Mesenchymal stem cell (in vitro differentiated cells and primary cell): ENCODE measurements around the gene SLC1A2.

Experiments used
- DNase-seq: peaks from one replicate; pipeline ENCODE4 v3.0.0-alpha.2; 2013
- H2AFZ ChIP-seq: one replicate; pipeline ENCODE4 v1.6.1; 2013; ENCODE audit warnings: low read depth, mild to moderate bottlenecking, control low read depth, inconsistent platforms, low read length, moderate library complexity
- H2AK5ac ChIP-seq: 2 replicates; pipeline ENCODE4 v1.6.1; 2013; ENCODE audit warnings: low read length, moderate library complexity, mild to moderate bottlenecking, inconsistent platforms; ENCODE audit not compliant: severe bottlenecking
- H2BK120ac ChIP-seq: one replicate; pipeline ENCODE4 v1.6.1; 2013; ENCODE audit warnings: low read depth, mild to moderate bottlenecking, inconsistent platforms, low read length, moderate library complexity
- H2BK12ac ChIP-seq, 2 experiments: one replicate each; pipeline ENCODE4 v1.6.1; 2013; ENCODE audit warnings: inconsistent platforms in 2 of 2, low read length in 2 of 2, mild to moderate bottlenecking in 2 of 2, moderate library complexity in 2 of 2, control low read depth in 1 of 2
- H2BK15ac ChIP-seq: one replicate; pipeline ENCODE4 v1.6.1; 2013; ENCODE audit warnings: mild to moderate bottlenecking, low read depth, inconsistent platforms; ENCODE audit not compliant: poor library complexity, severe bottlenecking
- H2BK5ac ChIP-seq: 2 replicates; pipeline ENCODE4 v1.6.1; 2013; ENCODE audit warnings: low read depth, mild to moderate bottlenecking, low read length, control low read depth, inconsistent platforms; ENCODE audit not compliant: poor library complexity, severe bottlenecking
- H3K14ac ChIP-seq, 2 experiments: one replicate each; pipeline ENCODE4 v1.6.1; 2013; ENCODE audit warnings: inconsistent platforms in 2 of 2, low read length in 2 of 2, control low read depth in 1 of 2, mild to moderate bottlenecking in 1 of 2, moderate library complexity in 1 of 2
- H3K18ac ChIP-seq, 2 experiments: one replicate each; pipeline ENCODE4 v1.6.1; 2013; ENCODE audit warnings: inconsistent platforms in 2 of 2, low read length in 2 of 2, control low read depth in 1 of 2, low read depth in 1 of 2, mild to moderate bottlenecking in 1 of 2
- H3K23ac ChIP-seq, 2 experiments: one replicate each; pipeline ENCODE4 v1.6.1; 2013; ENCODE audit warnings: inconsistent platforms in 2 of 2, low read length in 2 of 2, mild to moderate bottlenecking in 2 of 2, moderate library complexity in 2 of 2, control low read depth in 1 of 2
- H3K27ac ChIP-seq: 2 replicates; pipeline ENCODE4 v1.5.1; 2013; ENCODE audit warnings: mild to moderate bottlenecking, moderate library complexity, low read length, control low read depth, inconsistent platforms; ENCODE audit not compliant: poor library complexity, severe bottlenecking
- H3K27me3 ChIP-seq, 2 experiments: 2 replicates each; pipeline versions ENCODE4 v1.6.1 to v1.7.0; 2013; ENCODE audit warnings: low read length in 2 of 2, mild to moderate bottlenecking in 2 of 2, moderate library complexity in 2 of 2, control low read depth in 1 of 2, inconsistent platforms in 1 of 2; ENCODE audit not compliant: control insufficient read depth in 1 of 2, insufficient read depth in 1 of 2
- H3K36me3 ChIP-seq, 2 experiments: 2 replicates each; pipeline versions ENCODE4 v1.6.1 to v1.7.0; 2013; ENCODE audit warnings: low read length in 2 of 2, control low read depth in 1 of 2, inconsistent platforms in 1 of 2, low read depth in 1 of 2, mild to moderate bottlenecking in 1 of 2; ENCODE audit not compliant: insufficient read depth in 2 of 2, control insufficient read depth in 1 of 2
- H3K4ac ChIP-seq, 2 experiments: one replicate each; pipeline ENCODE4 v1.6.1; 2013; ENCODE audit warnings: inconsistent platforms in 2 of 2, low read length in 2 of 2, mild to moderate bottlenecking in 2 of 2, moderate library complexity in 2 of 2, control low read depth in 1 of 2, low read depth in 1 of 2
- H3K4me1 ChIP-seq: 2 replicates; pipeline ENCODE4 v1.6.1; 2013; ENCODE audit warnings: low read depth, low read length, control low read depth; ENCODE audit not compliant: control insufficient read depth, insufficient read depth
- H3K4me2 ChIP-seq: 2 replicates; pipeline ENCODE4 v1.6.1; 2013; ENCODE audit warnings: low read length, mild to moderate bottlenecking, inconsistent platforms; ENCODE audit not compliant: poor library complexity, severe bottlenecking
- H3K4me3 ChIP-seq, 2 experiments: 2 replicates each; pipeline versions ENCODE4 v1.5.1 to v1.7.0; 2013; ENCODE audit warnings: low read length in 2 of 2, mild to moderate bottlenecking in 2 of 2, control low read depth in 1 of 2, low read depth in 1 of 2; ENCODE audit not compliant: insufficient read depth in 1 of 2
- H3K79me1 ChIP-seq: replicated peaks from 2 replicates; pipeline ENCODE4 v1.6.1; 2013; ENCODE audit warnings: mild to moderate bottlenecking, control low read depth, low read length, inconsistent platforms; ENCODE audit not compliant: poor library complexity, severe bottlenecking
- H3K9ac ChIP-seq: 2 replicates; pipeline ENCODE4 v1.7.0; 2013; ENCODE audit warnings: mild to moderate bottlenecking, low read length, moderate library complexity
- H3K9me3 ChIP-seq: 2 replicates; pipeline ENCODE4 v1.7.0; 2013; ENCODE audit warnings: mild to moderate bottlenecking, low read length; ENCODE audit not compliant: control insufficient read depth
- H4K8ac ChIP-seq: one replicate; pipeline ENCODE4 v1.6.1; 2013; ENCODE audit warnings: inconsistent platforms, mild to moderate bottlenecking, low read length, moderate library complexity
- H4K91ac ChIP-seq: one replicate; pipeline ENCODE4 v1.6.1; 2013; ENCODE audit warnings: mild to moderate bottlenecking, low read length, inconsistent platforms
- WGBS: methylation state at CpG from one replicate; pipeline ENCODE4 v1.1.7; 2013; ENCODE audit warnings: mixed read lengths; 5-methylcytosine and 5-hydroxymethylcytosine counted together

SLC1A2 gene

DNA sequence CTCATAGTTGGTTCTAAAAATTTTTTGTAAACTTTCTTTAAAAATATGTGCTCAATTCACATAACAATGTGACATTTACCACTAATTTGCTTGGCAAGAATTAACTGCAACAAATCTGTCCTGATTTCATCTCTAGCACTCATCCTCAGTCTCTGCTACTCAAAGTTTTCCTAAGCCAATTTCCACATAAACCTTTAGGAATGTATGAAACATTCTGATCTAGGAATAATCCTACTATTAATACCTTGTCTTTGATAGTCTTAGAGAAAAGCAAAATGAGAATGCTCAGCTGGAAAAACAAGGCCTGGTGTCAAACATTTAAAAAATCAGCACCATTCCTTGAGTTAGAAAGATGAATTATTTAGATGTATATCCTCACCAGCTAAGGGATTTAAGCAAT is 166.1 kb downstream of the SLC1A2 start:
- Histone ChIP-seq H3K4me3 (no peak overlapping the region), H3K23ac (no peak overlapping the region), H3K36me3 (peaks cover 0 to 18% of the 10 kb centered on the region in 2 experiments), H2BK5ac (no peak overlapping the region), H4K8ac (no peak overlapping the region), H2BK12ac (no peak overlapping the region), H3K9ac (peak overlapping the region; percentile 43), H3K9me3 (peaks cover 3% of the 10 kb centered on the region), H3K27me3 (no peaks in the 10 kb centered on the region), H3K4ac (no peak overlapping the region), H2BK15ac (no peak overlapping the region), H3K27ac (no peak overlapping the region), H3K18ac (no peak overlapping the region), H4K91ac (no peak overlapping the region), H3K4me1 (no peaks in the 10 kb centered on the region), H3K14ac (no peak overlapping the region), H3K79me1 (no peaks in the 10 kb centered on the region), H2AK5ac (no peak overlapping the region), H3K4me2 (no peak overlapping the region), H2BK120ac (no peak overlapping the region), H2AFZ (no peak overlapping the region)
- no peak for DNase-seq

DNA sequence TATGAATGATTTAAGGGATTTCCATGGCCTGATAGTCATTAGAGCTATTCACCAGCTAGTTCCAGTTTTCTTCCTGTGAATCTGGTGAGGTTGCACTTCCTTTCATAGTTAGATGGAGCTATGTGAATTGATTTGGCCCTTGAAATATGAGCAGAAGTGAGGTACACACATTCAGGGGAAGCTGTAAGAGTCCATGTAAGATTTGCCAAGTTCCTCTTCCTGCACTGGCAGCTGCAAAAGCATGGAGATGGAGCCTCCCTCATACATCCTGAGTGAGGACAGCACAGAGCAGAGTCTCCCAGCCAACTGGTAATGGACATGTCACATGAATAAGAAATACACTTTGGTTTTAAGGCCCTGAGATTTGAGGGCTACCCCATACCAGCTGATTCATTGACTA is 168.7 kb downstream of the SLC1A2 start:
- H2BK120ac ChIP-seq = no peak overlapping the region
- H3K18ac ChIP-seq = no peak overlapping the region
- peaks cover 3% of the 10 kb centered on the region for H3K9me3 ChIP-seq
- no peaks in the 10 kb centered on the region for H3K79me1 ChIP-seq
- no peak overlapping the region for H2AK5ac ChIP-seq
- H3K23ac ChIP-seq = no peak overlapping the region
- no peak overlapping the region for H2BK15ac ChIP-seq
- no peak overlapping the region for H4K91ac ChIP-seq
- no peak overlapping the region for H3K4me2 ChIP-seq
- no peak overlapping the region for H3K27ac ChIP-seq
- H3K27me3 ChIP-seq = no peaks in the 10 kb centered on the region
- no peak overlapping the region for H2BK5ac ChIP-seq
- H3K36me3 ChIP-seq = peaks cover 0 to 18% of the 10 kb centered on the region in 2 experiments
- H3K4ac ChIP-seq = no peak overlapping the region
- no peak overlapping the region for H3K4me3 ChIP-seq
- H2AFZ ChIP-seq = no peak overlapping the region
- DNase-seq = no peak
- no peak overlapping the region for H3K14ac ChIP-seq
- H3K9ac ChIP-seq = no peak overlapping the region
- H3K4me1 ChIP-seq = no peaks in the 10 kb centered on the region
- H2BK12ac ChIP-seq = no peak overlapping the region
- no peak overlapping the region for H4K8ac ChIP-seq

DNA sequence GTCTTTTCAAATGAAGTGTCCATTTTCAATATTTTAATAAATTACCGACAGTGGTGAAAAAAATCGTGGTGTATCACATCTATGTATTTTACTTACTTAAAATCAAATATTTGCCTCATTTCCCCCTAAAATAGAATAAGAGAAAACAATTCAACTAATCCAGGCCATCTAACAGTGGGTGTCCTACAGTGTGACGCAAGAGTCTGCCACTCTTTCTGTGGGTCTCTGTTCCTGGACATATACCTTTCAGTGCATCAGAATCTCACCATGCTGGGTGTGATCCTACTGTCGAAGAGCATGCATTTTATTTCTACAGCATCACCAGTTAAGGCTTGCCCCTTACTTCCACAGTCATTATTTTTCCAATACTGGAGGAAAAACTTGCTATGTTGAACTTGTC is 169.2 kb downstream of the SLC1A2 start:
- Histone ChIP-seq H3K4ac (no peak overlapping the region), H2BK120ac (no peak overlapping the region), H2BK12ac (no peak overlapping the region), H4K8ac (no peak overlapping the region), H3K27me3 (no peaks in the 10 kb centered on the region), H3K27ac (no peak overlapping the region), H3K9ac (no peak overlapping the region), H3K23ac (no peak overlapping the region), H2BK15ac (no peak overlapping the region), H4K91ac (no peak overlapping the region), H2AFZ (no peak overlapping the region), H3K4me3 (no peak overlapping the region), H3K4me2 (no peak overlapping the region), H3K4me1 (no peaks in the 10 kb centered on the region), H2AK5ac (no peak overlapping the region), H3K36me3 (peaks cover 0 to 14% of the 10 kb centered on the region in 2 experiments), H3K14ac (no peak overlapping the region), H3K79me1 (no peaks in the 10 kb centered on the region), H2BK5ac (no peak overlapping the region), H3K9me3 (peaks cover 3% of the 10 kb centered on the region), H3K18ac (no peak overlapping the region)
- 98% methylated on average over 4 of the region's 4 CpGs for WGBS
- DNase-seq = no peak

DNA sequence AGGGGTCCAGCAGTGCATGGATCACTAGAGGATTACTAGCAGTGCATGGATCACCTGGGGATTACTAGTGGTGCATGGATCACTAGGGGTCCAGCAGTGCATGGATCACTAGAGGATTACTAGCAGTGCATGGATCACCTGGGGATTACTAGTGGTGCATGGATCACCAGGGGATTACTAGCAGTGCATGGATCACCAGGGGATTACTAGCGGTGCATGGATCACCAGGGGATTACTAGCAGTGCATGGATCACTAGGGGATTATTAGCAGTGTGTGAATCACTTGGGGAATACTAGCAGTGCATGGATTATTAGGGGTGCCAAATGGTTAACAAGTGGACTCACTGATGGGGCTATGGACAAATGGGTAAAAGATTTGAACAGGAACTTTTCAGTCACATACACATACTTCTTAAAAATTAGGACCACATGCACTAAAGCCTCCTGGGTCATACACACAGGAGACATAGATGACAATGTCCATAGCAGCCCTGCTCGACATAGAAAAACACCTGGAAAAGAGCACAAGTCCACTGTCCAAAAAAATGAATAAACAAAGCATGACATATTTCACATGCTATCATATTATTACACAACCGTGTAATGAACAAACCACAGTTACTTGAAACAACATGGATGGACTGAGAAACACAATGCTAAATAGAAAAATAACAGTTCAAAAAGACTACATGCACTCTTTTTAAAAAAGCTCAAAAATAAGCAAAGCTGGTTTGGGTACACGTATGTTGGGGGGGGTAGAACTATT is 170.6 kb downstream of the SLC1A2 start:
- Histone ChIP-seq H3K36me3 (peaks cover 0 to 9% of the 10 kb centered on the region in 2 experiments), H3K9me3 (peaks cover 3% of the 10 kb centered on the region), H4K91ac (no peak overlapping the region), H3K4ac (no peak overlapping the region), H4K8ac (no peak overlapping the region), H3K27me3 (no peaks in the 10 kb centered on the region), H3K18ac (no peak overlapping the region), H3K27ac (no peak overlapping the region), H3K14ac (no peak overlapping the region), H3K79me1 (no peaks in the 10 kb centered on the region), H3K23ac (no peak overlapping the region), H3K4me1 (no peaks in the 10 kb centered on the region), H3K4me2 (no peak overlapping the region), H3K9ac (no peak overlapping the region), H2AFZ (no peak overlapping the region), H3K4me3 (no peak overlapping the region), H2AK5ac (no peak overlapping the region), H2BK15ac (no peak overlapping the region), H2BK5ac (no peak overlapping the region), H2BK12ac (no peak overlapping the region), H2BK120ac (no peak overlapping the region)
- DNase-seq = no peak
- WGBS = 63% methylated on average over 4 of the region's 4 CpGs
